ENCODE results near the gene GPR137C. TPM values are rescaled to one million over a fixed set of nuclear protein-coding genes. Genes with fewer than 3 reads are reported as not detected.

The GPR137C gene
- total RNA-seq, 1 experiment from 2014 or later = 4.3 TPM

GRCh38 chr14:52575858-52576257 lies 23.2 kb downstream of the GPR137C start:
- no peak overlapping the region for H2BK12ac ChIP-seq (ENCODE audit: insufficient read length, low read depth, low read length)
- H3K79me1 ChIP-seq (ENCODE audit: insufficient read depth, low read depth, low read length, poor library complexity, severe bottlenecking) = no peaks in the 10 kb centered on the region
- Mint-ChIP-seq H3K9me3 (peaks cover 30 to 31% of the 10 kb centered on the region in 2 experiments), H3K4me3 (no peak overlapping the region), H3K27me3 (ENCODE audit: low read depth) (peaks cover 10% of the 10 kb centered on the region), H3K4me1 (no peaks in the 10 kb centered on the region), H3K27ac (no peak overlapping the region), H3K36me3 (ENCODE audit: insufficient read depth in 1 of 3, low read depth in 3 of 3) (peaks cover 9 to 25% (median 18%) of the 10 kb centered on the region in 3 experiments)
- H2AFZ ChIP-seq (ENCODE audit: low read length) = no peak overlapping the region
- WGBS (ENCODE audit: extremely low coverage, insufficient read length, low lambda C conversion rate) = no CpG with 5 or more reads among the region's 2 CpGs
- no peak overlapping the region for H3T11ph ChIP-seq (ENCODE audit: low read length)
- H2BK5ac ChIP-seq (ENCODE audit: insufficient read length, low read length) = no peak overlapping the region
- H4K8ac ChIP-seq (replicated peaks; ENCODE audit: insufficient read length, low read depth, low read length) = no peak overlapping the region
- H2AK5ac ChIP-seq (ENCODE audit: insufficient read length, low read length) = no peak overlapping the region
- H3K4me1 ChIP-seq (ENCODE audit: insufficient read depth, low read length) = no peaks in the 10 kb centered on the region
- H4K5ac ChIP-seq (ENCODE audit: insufficient read length, low read depth, low read length) = no peak overlapping the region
- TF ChIP-seq CTCF (conservative IDR thresholded peaks at IDR 0.05) = no peak
- H3K27me3 ChIP-seq (ENCODE audit: insufficient read depth, low read length) = no peaks in the 10 kb centered on the region
- H2BK120ac ChIP-seq (ENCODE audit: low read depth, low read length, poor library complexity, severe bottlenecking) = no peak overlapping the region
- no peak overlapping the region for H3K9ac ChIP-seq (ENCODE audit: extremely low read depth, insufficient read length, low read length)
- H3K23me2 ChIP-seq (ENCODE audit: insufficient read length, low read depth, low read length, poor library complexity, severe bottlenecking) = no peaks in the 10 kb centered on the region
- no peak for DNase-seq
- H3K4ac ChIP-seq (ENCODE audit: low read depth, low read length) = no peak overlapping the region
- H4K91ac ChIP-seq (ENCODE audit: insufficient read length, low read depth, low read length) = no peak overlapping the region
- no peak overlapping the region for H3K27ac ChIP-seq (ENCODE audit: insufficient read length, low read depth, low read length)
- no peak overlapping the region for H3K4me2 ChIP-seq (ENCODE audit: insufficient read depth, insufficient read length, low read length)
- H3K18ac ChIP-seq (ENCODE audit: insufficient read length, low read depth, low read length) = no peak overlapping the region
- H2BK20ac ChIP-seq (ENCODE audit: low read depth, low read length, poor library complexity, severe bottlenecking) = no peak overlapping the region
- H3K79me2 ChIP-seq (ENCODE audit: insufficient read depth, low read length) = no peaks in the 10 kb centered on the region
- no peaks in the 10 kb centered on the region for H4K20me1 ChIP-seq (ENCODE audit: control insufficient read depth, insufficient read depth, insufficient read length)
- no peak overlapping the region for H3K23ac ChIP-seq (ENCODE audit: insufficient read length, low read depth, low read length)
- H3K9me3 ChIP-seq (ENCODE audit: control insufficient read depth, low read depth, low read length) = no peaks in the 10 kb centered on the region
- no peak overlapping the region for H2BK15ac ChIP-seq (ENCODE audit: low read depth, low read length)
- H3K56ac ChIP-seq (ENCODE audit: insufficient read length, low read depth, low read length) = no peak overlapping the region
- H3K14ac ChIP-seq (ENCODE audit: insufficient read depth, low read length) = no peak overlapping the region

Data from H9 (cell line).